AG10803 (cell line): Measurements from ENCODE around the gene PHACTR1.
"Not testable (repeated sequence)": the region's sequence is repeated elsewhere in the genome, so short reads cannot be mapped to it uniquely, and the experiment has no call there.

Experiments used
- DNase-seq: peaks from one replicate; pipeline ENCODE4 v3.0.0; 2010; ENCODE audit warnings: low read depth
- H3K4me3 ChIP-seq: 2 replicates; pipeline ENCODE4 v1.5.1; 2011; ENCODE audit warnings: mild to moderate bottlenecking, low read length, control low read depth
- TF ChIP-seq, protein P1 (sequence below): conservative IDR thresholded peaks from 2 replicates; pipeline ENCODE4 v1.5.1; 2011; ENCODE audit warnings: mild to moderate bottlenecking, low read length, control low read depth, inconsistent platforms

Gene PHACTR1

DNA sequence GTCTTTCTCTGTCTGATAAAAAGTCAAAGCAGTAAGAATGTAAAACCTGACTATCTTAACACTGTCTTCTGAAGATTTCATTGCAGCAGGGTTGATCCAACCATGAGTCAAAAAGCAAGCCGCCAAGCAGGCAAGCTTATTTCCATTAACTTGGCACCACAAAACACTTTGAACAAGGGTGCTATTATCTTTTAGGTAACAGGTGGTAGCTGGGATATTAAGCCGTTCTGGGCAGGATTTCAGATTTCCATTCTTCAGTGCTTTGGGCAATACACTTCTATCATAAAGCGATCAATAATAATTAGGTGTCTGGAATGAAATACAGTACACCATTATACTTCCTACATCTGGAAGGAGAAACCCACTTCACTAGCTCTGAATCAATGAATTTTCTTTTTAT is 429.9 kb downstream of the PHACTR1 start:
- no peak for DNase-seq
- no peak overlapping the region for H3K4me3 ChIP-seq
- TF ChIP-seq, protein P1, sequence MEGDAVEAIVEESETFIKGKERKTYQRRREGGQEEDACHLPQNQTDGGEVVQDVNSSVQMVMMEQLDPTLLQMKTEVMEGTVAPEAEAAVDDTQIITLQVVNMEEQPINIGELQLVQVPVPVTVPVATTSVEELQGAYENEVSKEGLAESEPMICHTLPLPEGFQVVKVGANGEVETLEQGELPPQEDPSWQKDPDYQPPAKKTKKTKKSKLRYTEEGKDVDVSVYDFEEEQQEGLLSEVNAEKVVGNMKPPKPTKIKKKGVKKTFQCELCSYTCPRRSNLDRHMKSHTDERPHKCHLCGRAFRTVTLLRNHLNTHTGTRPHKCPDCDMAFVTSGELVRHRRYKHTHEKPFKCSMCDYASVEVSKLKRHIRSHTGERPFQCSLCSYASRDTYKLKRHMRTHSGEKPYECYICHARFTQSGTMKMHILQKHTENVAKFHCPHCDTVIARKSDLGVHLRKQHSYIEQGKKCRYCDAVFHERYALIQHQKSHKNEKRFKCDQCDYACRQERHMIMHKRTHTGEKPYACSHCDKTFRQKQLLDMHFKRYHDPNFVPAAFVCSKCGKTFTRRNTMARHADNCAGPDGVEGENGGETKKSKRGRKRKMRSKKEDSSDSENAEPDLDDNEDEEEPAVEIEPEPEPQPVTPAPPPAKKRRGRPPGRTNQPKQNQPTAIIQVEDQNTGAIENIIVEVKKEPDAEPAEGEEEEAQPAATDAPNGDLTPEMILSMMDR = no peak

DNA sequence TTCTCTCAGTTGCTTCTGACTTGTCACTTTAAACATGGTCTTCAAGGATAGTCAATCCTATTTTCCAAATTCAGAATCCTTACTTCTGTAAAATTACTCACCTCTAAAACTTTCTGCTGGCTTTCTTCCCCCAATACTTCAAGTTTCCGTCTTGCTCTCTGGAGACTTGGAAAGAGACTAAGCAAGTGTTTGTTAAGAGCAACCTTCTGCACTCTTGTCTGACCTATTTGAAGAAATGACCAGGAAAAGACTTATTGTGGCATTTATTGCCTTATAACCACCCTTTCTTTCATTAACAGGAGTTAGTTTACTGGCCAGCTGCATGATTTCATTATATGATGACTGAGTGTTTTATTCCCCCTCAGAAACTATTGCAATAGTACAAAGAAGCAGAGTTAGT is 430.8 kb downstream of the PHACTR1 start:
- TF ChIP-seq, protein P1 = no peak

DNA sequence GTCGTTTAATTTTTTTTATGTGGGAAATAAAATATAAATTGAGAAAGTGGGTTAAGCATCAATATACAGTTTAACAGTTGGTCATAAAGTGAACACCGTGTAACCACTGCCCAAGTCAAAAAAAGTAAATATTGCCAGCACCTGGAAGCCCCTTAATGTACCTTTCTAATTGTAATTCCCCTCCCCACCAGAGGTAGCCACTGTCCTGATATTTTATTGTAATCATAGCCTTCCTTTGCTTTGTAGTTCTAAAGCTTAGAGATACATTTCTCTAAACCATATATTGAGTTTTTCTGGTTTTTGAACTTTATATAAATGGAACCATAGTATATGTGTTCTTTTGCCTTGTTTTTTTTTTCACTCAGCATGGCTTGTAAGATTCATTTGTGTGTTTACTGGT is 431.2 kb downstream of the PHACTR1 start:
- DNase-seq = no peak
- TF ChIP-seq, protein P1 = no peak
- no peak overlapping the region for H3K4me3 ChIP-seq

More for the DNA sequence above, 430.8 kb downstream of the PHACTR1 start:
- H3K4me3 ChIP-seq = no peak overlapping the region
- peak; percentile 6 for DNase-seq

GRCh38 chr6:13152764-13153163 is 436.2 kb downstream of the PHACTR1 start:
- TF ChIP-seq, protein P1 = no peak
- H3K4me3 ChIP-seq = no peak overlapping the region
- no peak for DNase-seq

- TF ChIP-seq, protein P1 = no peak
- no peak overlapping the region for H3K4me3 ChIP-seq
- DNase-seq = peak; percentile 46
Measured at GRCh38 chr6:13156381-13156780, 439.8 kb downstream of the PHACTR1 start.

GRCh38 chr6:13157293-13157692 is 440.7 kb downstream of the PHACTR1 start:
- H3K4me3 ChIP-seq = no peak overlapping the region
- TF ChIP-seq, protein P1 = no peak
- DNase-seq = no peak

DNA sequence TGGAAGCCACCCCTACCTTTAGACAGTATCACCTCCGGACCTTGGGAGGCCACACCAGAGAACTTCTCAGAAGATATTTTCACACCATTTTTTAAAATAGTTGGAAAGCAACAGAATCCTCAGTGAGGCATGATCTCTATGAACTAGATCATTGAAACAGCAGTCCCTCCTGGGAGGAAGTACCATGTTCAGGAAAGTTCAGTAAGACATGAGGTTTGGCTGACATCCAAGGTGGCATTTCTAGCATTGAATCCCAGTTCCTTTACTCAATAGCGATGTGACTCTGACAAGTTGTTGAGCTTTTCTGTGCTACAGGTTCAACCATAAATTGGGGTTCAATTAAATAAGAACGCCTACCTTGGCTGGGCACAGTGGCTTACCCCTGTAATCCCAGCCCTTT is 442.7 kb downstream of the PHACTR1 start:
- TF ChIP-seq, protein P1 = no peak
- no peak overlapping the region for H3K4me3 ChIP-seq

DNA sequence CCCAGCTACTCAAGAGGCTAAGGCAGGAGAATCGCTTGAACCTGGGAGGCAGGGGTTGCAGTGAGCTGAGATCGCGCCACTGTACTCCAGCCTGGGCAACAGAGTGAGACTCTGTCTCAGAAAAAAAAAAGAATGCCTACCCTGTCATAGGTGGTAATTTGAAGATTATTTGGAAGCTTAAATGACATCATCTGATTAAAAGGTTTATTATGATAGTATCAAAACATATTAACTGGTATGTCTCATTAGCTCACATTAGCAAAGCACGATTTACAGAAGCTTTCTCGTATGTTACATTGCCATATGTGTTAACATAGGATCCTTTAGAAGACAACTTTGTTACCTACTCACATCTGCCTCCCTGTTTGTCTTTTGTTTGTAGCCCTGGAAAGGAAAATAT is 443.3 kb downstream of the PHACTR1 start:
- not testable (repeated sequence) for DNase-seq, H3K4me3 ChIP-seq

More for the DNA sequence above, 442.7 kb downstream of the PHACTR1 start:
- no peak for DNase-seq
